Heart left ventricle (tissue), 13 donors: ENCODE measurements around the gene NRP1.

Source experiments
- POLR2A ChIP-seq, 2 donors: fragments of 450-650 bp; IDR thresholded peaks; one replicate each; pipeline ENCODE4 v1.6.1; 2017; ENCODE audit warnings: antibody characterized with exemption in 2 of 2, mild to moderate bottlenecking in 2 of 2, moderate library complexity in 2 of 2
- TF ChIP-seq, protein P1 (sequence below), 12 donors: fragments of 200-600 bp; sonication (generic) in 4 of 12; IDR thresholded peaks; one replicate each; pipeline versions ENCODE4 v1.5.0 to v1.8.0; 2018 to 2022; ENCODE audit warnings: antibody characterized with exemption in 12 of 12, mild to moderate bottlenecking in 5 of 12
- donor health status: ischemic (EF 13 %, LVEDD 7.1; RV severe dilation, severe dysfunction).
- donor health status: DM: no; HTN: yes; CAD: no.
- donor health status: DM: no; HTN: no; CAD: no.
- donor health status: ischemic (EF 25% LVEDD 6.9; RV normal size, moderate dysfunction).
- donor health status: ischemic (EF 25% LVEDD 5.7; RV mildly dilated, moderate dysfunction).
- donor health status: ischemic (EF 35%, LVEDD 5.7; RV mildly dilated, moderate dysfunction).
- donor health status: nonischemic (EF 11% LVEDD 7.7; RV severe dilation, severe dysfunction).
- donor health status: DM: yes; HTN: yes; CAD: no.
- donor health status: PGD.
- donor health status: ischemic (EF 29% LVEDD 5.4; RV normal size, mild dysfunction).
- donor health status: nonischemic (EF 23%, LVEDD 6.1; RV moderate dilation, normal function).

GRCh38 chr10:33162248-33162575 lies 172.3 kb downstream of the NRP1 start:
- TF ChIP-seq, protein P1, sequence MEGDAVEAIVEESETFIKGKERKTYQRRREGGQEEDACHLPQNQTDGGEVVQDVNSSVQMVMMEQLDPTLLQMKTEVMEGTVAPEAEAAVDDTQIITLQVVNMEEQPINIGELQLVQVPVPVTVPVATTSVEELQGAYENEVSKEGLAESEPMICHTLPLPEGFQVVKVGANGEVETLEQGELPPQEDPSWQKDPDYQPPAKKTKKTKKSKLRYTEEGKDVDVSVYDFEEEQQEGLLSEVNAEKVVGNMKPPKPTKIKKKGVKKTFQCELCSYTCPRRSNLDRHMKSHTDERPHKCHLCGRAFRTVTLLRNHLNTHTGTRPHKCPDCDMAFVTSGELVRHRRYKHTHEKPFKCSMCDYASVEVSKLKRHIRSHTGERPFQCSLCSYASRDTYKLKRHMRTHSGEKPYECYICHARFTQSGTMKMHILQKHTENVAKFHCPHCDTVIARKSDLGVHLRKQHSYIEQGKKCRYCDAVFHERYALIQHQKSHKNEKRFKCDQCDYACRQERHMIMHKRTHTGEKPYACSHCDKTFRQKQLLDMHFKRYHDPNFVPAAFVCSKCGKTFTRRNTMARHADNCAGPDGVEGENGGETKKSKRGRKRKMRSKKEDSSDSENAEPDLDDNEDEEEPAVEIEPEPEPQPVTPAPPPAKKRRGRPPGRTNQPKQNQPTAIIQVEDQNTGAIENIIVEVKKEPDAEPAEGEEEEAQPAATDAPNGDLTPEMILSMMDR (IDR thresholded peaks at IDR 0.05) = no peak
- TF ChIP-seq POLR2A (IDR thresholded peaks at IDR 0.05) = no peak
